Nephron (organoid): ENCODE data around the gene PEF1.

Source experiments
- H3K27ac Mint-ChIP-seq, 3 experiments: 2 replicates each; pipeline ENCODE4 v1.8.0; 2020; ENCODE audit warnings: mixed read lengths in 3 of 3, mild to moderate bottlenecking in 2 of 3, moderate library complexity in 1 of 3
- H3K27me3 Mint-ChIP-seq: 2 replicates; pipeline ENCODE4 v1.8.0; 2021; ENCODE audit warnings: low read depth, mild to moderate bottlenecking, moderate library complexity, mixed read lengths
- H3K36me3 Mint-ChIP-seq: 2 replicates; pipeline ENCODE4 v1.8.0; 2020; ENCODE audit warnings: low read depth, mixed read lengths
- H3K4me1 Mint-ChIP-seq: 2 replicates; pipeline ENCODE4 v1.8.0; 2020; ENCODE audit warnings: mixed read lengths
- H3K4me3 Mint-ChIP-seq, 3 experiments: 2 replicates each; pipeline ENCODE4 v1.8.0; 2020; ENCODE audit warnings: mild to moderate bottlenecking in 3 of 3, mixed read lengths in 3 of 3, moderate library complexity in 2 of 3
- H3K9me3 Mint-ChIP-seq: 2 replicates; pipeline ENCODE4 v1.8.0; 2020; ENCODE audit warnings: mixed read lengths
- CTCF ChIP-seq, 3 experiments: fragments of 200-600 bp; sonication (generic); IDR thresholded peaks; one replicate each; pipeline ENCODE4 v1.5.0; 2021; ENCODE audit warnings: antibody characterized with exemption in 3 of 3; ENCODE audit not compliant: unreplicated experiment in 3 of 3

PEF1 gene

GRCh38 chr1:31689379-31689778, 44.7 kb upstream of the PEF1 start:
- TF ChIP-seq CTCF (IDR thresholded peaks at IDR 0.05; ENCODE audit: unreplicated experiment in 3 of 3) = no peak
- no peak overlapping the region for H3K4me3 Mint-ChIP-seq

GRCh38 chr1:31688233-31688918, 43.7 kb upstream of the PEF1 start:
- Mint-ChIP-seq H3K4me3 (no peak overlapping the region), H3K4me1 (peaks cover 40% of the 10 kb centered on the region), H3K9me3 (no peaks in the 10 kb centered on the region), H3K36me3 (no peaks in the 10 kb centered on the region), H3K27me3 (peaks cover 4% of the 10 kb centered on the region), H3K27ac (peak overlapping the region; percentile 7 to 77 (median 55))
- no peak for TF ChIP-seq CTCF (IDR thresholded peaks at IDR 0.05; ENCODE audit: unreplicated experiment in 3 of 3)

More at GRCh38 chr1:31689379-31689778, 44.7 kb upstream of the PEF1 start:
- Mint-ChIP-seq H3K4me1 (peaks cover 50% of the 10 kb centered on the region), H3K36me3 (no peaks in the 10 kb centered on the region), H3K9me3 (no peaks in the 10 kb centered on the region), H3K27ac (peak overlapping the region in 2 of 3 experiments; percentile 74 to 77), H3K27me3 (peaks cover 4% of the 10 kb centered on the region)

GRCh38 chr1:31687601-31688000, 42.9 kb upstream of the PEF1 start:
- peaks cover 4% of the 10 kb centered on the region for H3K27me3 Mint-ChIP-seq
- H3K4me3 Mint-ChIP-seq = no peak overlapping the region
- peak overlapping the region in 2 of 3 experiments; percentile 35 to 77 for H3K27ac Mint-ChIP-seq
- H3K9me3 Mint-ChIP-seq = no peaks in the 10 kb centered on the region
- H3K4me1 Mint-ChIP-seq = peaks cover 32% of the 10 kb centered on the region
- no peaks in the 10 kb centered on the region for H3K36me3 Mint-ChIP-seq
- TF ChIP-seq CTCF (IDR thresholded peaks at IDR 0.05; ENCODE audit: unreplicated experiment in 3 of 3) = no peak

GRCh38 chr1:31685795-31686194, 41.1 kb upstream of the PEF1 start:
- Mint-ChIP-seq H3K36me3 (no peaks in the 10 kb centered on the region), H3K27ac (peak overlapping the region in 1 of 3 experiments; percentile 77), H3K4me1 (peaks cover 39% of the 10 kb centered on the region), H3K27me3 (peaks cover 4% of the 10 kb centered on the region), H3K4me3 (no peak overlapping the region), H3K9me3 (no peaks in the 10 kb centered on the region)
- TF ChIP-seq CTCF (IDR thresholded peaks at IDR 0.05; ENCODE audit: unreplicated experiment in 3 of 3) = no peak

GRCh38 chr1:31683997-31684396, 39.3 kb upstream of the PEF1 start:
- Mint-ChIP-seq H3K4me1 (peaks cover 30% of the 10 kb centered on the region), H3K9me3 (no peaks in the 10 kb centered on the region), H3K27ac (no peak overlapping the region), H3K27me3 (peaks cover 4% of the 10 kb centered on the region), H3K4me3 (no peak overlapping the region), H3K36me3 (no peaks in the 10 kb centered on the region)
- peak in 1 of 3 experiments; percentile 14 for TF ChIP-seq CTCF (IDR thresholded peaks at IDR 0.05; ENCODE audit: unreplicated experiment in 3 of 3)

- H3K9me3 Mint-ChIP-seq = no peaks in the 10 kb centered on the region
Measured at GRCh38 chr1:31681415-31681814, 36.7 kb upstream of the PEF1 start.

More at GRCh38 chr1:31681415-31681814, 36.7 kb upstream of the PEF1 start:
- peaks cover 4% of the 10 kb centered on the region for H3K36me3 Mint-ChIP-seq
- H3K4me3 Mint-ChIP-seq = no peak overlapping the region
- H3K4me1 Mint-ChIP-seq = peaks cover 21% of the 10 kb centered on the region
- H3K27me3 Mint-ChIP-seq = peaks cover 4% of the 10 kb centered on the region
- peak overlapping the region in 2 of 3 experiments; percentile 28 to 78 for H3K27ac Mint-ChIP-seq
- TF ChIP-seq CTCF (IDR thresholded peaks at IDR 0.05; ENCODE audit: unreplicated experiment in 3 of 3) = no peak
